K562 (cell line): ENCODE results near the gene MRAS. TPM values are rescaled to one million over a fixed set of nuclear protein-coding genes. Genes with fewer than 3 reads are reported as not detected.

Source experiments
- AFF4 ChIP-seq: sonication (generic); formaldehyde crosslinking; IDR thresholded peaks from 2 replicates; pipeline ENCODE4 v1.8.0; 2023; ENCODE audit warnings: mild to moderate bottlenecking, missing genetic modification reagents
- ATF6 ChIP-seq: sonication (generic); formaldehyde crosslinking; IDR thresholded peaks from 2 replicates; pipeline ENCODE4 v1.4.0; 2020; ENCODE audit warnings: mild to moderate bottlenecking, missing genetic modification reagents
- CBFA2T3 ChIP-seq: fragments of 450-650 bp; IDR thresholded peaks from 2 replicates; pipeline ENCODE4 v1.6.1; 2017
- CEBPG ChIP-seq, 3 experiments: fragments of 200-800 bp in 1 of 3; sonication (Bioruptor generic) in 1 of 3; sonication (generic) in 1 of 3; formaldehyde crosslinking in 1 of 3; IDR thresholded peaks in 2 of 3; conservative IDR thresholded peaks in 1 of 3; 2 replicates each; pipeline versions ENCODE4 v1.6.1 to v1.8.0; 2016 to 2022; ENCODE audit warnings: missing compliant biosample characterization in 2 of 3, missing genetic modification characterization in 2 of 3, mild to moderate bottlenecking in 1 of 3, missing genetic modification reagents in 1 of 3
- ELF1 ChIP-seq: fragments of 200-800 bp; sonication (Bioruptor generic); IDR thresholded peaks from 2 replicates; pipeline ENCODE4 v1.6.1; 2016; ENCODE audit warnings: missing genetic modification characterization, missing compliant biosample characterization
- EZH2 ChIP-seq: IDR thresholded peaks from 2 replicates; pipeline ENCODE4 v1.6.1; 2012; ENCODE audit warnings: low read depth, mild to moderate bottlenecking, inconsistent platforms, low read length, borderline replicate concordance
- GABPB2 ChIP-seq: fragments of 250-450 bp; sonication (Bioruptor Pico); conservative IDR thresholded peaks from 2 replicates; pipeline ENCODE4 v1.5.1; 2021; ENCODE audit warnings: mild to moderate bottlenecking
- ILF3 ChIP-seq: fragments of 450-650 bp; IDR thresholded peaks from 2 replicates; pipeline ENCODE4 v1.6.1; 2018; ENCODE audit warnings: antibody characterized with exemption, mild to moderate bottlenecking, moderate library complexity, borderline replicate concordance
- JUND ChIP-seq, 2 experiments: IDR thresholded peaks; 2 replicates in 1 of 2; 3 replicates in 1 of 2; pipeline ENCODE4 v1.6.1; 2011; ENCODE audit warnings: borderline replicate concordance in 2 of 2, low read depth in 2 of 2, low read length in 2 of 2, improper control_type of control experiment in 1 of 2, missing biosample characterization in 1 of 2, missing genetic modification characterization in 1 of 2, missing genetic modification reagents in 1 of 2
- L3MBTL2 ChIP-seq: fragments of 450-650 bp; IDR thresholded peaks from 2 replicates; pipeline ENCODE4 v1.6.1; 2016; ENCODE audit warnings: mild to moderate bottlenecking, moderate library complexity
- MBD1 ChIP-seq: fragments of 250-450 bp; sonication (Bioruptor Pico); IDR thresholded peaks from 2 replicates; pipeline ENCODE4 v1.8.0; 2022; ENCODE audit warnings: inconsistent platforms
- MTA1 ChIP-seq: fragments of 450-650 bp; IDR thresholded peaks from 2 replicates; pipeline ENCODE4 v1.6.1; 2017; ENCODE audit warnings: borderline replicate concordance
- SETDB1 ChIP-seq: IDR thresholded peaks from one replicate; pipeline ENCODE4 v1.6.1; 2012; ENCODE audit warnings: low read length, control low read depth, inconsistent platforms
- SNRNP70 ChIP-seq: fragments of 200-400 bp; formaldehyde crosslinking; optimal IDR thresholded peaks from 2 replicates; pipeline ENCODE3; 2017; ENCODE audit warnings: low read depth, low read length
- U2AF2 ChIP-seq: fragments of 200-400 bp; formaldehyde crosslinking; optimal IDR thresholded peaks from 2 replicates; pipeline ENCODE3; 2017; ENCODE audit warnings: low read depth, mild to moderate bottlenecking, low read length
- ZFX ChIP-seq: sonication (generic); formaldehyde crosslinking; IDR thresholded peaks from 2 replicates; pipeline ENCODE4 v1.8.0; 2022; ENCODE audit warnings: mild to moderate bottlenecking, missing genetic modification reagents, moderate library complexity
- ZNF165 ChIP-seq: fragments of 250-450 bp; sonication (Bioruptor Pico); IDR thresholded peaks from 2 replicates; pipeline ENCODE4 v1.4.0; 2020; ENCODE audit warnings: borderline replicate concordance
- ZNF511 ChIP-seq: sonication (generic); formaldehyde crosslinking; IDR thresholded peaks from 2 replicates; pipeline ENCODE4 v1.8.0; 2022; ENCODE audit warnings: mild to moderate bottlenecking, missing genetic modification reagents
- polyA plus RNA-seq, 8 experiments: library from polyadenylated mRNA; depleted of rRNA in 4 of 8; stranded (reverse) in 5 of 8; unstranded in 3 of 8; fragments of >200 nt; fragmentation: Nextera tagmentation in 2 of 8; fragmentation: Illumina TruSeq in 1 of 8; extraction: Ambion mirVana in 2 of 8; extraction: Trizol in 1 of 8; gene quantifications; 2 replicates each; pipeline versions ENCODE4 v1.2.1 to v1.2.3, GENCODE V29; 2011 to 2014; ENCODE audit warnings: inconsistent platforms in 1 of 8, missing spikeins in 1 of 8
- total RNA-seq, 7 experiments: library from RNA; depleted of rRNA in 6 of 7; stranded (reverse); fragments of >200 nt in 6 of 7; fragmentation: Illumina TruSeq in 2 of 7; extraction: Trizol in 2 of 7; gene quantifications; 2 replicates each; pipeline versions ENCODE4 v1.2.1 to v1.2.3, GENCODE V29; 2011 to 2021; ENCODE audit warnings: low replicate concordance in 1 of 7

Gene MRAS
- total and polyA plus RNA-seq, 9 of the 15 experiments (the other 6 are each of a cell fraction or from before 2014, with no cell fraction given) = 1.5 to 10.0 (median 5.0) TPM

- no peak for TF ChIP-seq ATF6
- TF ChIP-seq L3MBTL2 = peak; percentile 62
- TF ChIP-seq GABPB2 (CRISPR knock-in tag) = no peak
- no peak for TF ChIP-seq ZFX (CRISPR knock-in tag)
- no peak for TF ChIP-seq CEBPG (CRISPR knock-in tag; IDR thresholded peaks at IDR 0.05)
- no peak for TF ChIP-seq CEBPG (tag; conservative IDR thresholded peaks at IDR 0.05 in 1 of 2, IDR thresholded peaks at IDR 0.05 in 1 of 2)
- no peak for TF ChIP-seq SETDB1
- no peak for TF ChIP-seq ZNF165 (CRISPR knock-in tag)
- TF ChIP-seq AFF4 (CRISPR knock-in tag) = 0 out of 2 replicates have a peak, but pooled peaks have one; percentile 63
- no peak for TF ChIP-seq MTA1
- 0 out of 2 replicates have a peak, but pooled peaks have one; percentile 27 for TF ChIP-seq ELF1 (tag)
- TF ChIP-seq ILF3 = no peak
- TF ChIP-seq JUND (IDR thresholded peaks at IDR 0.05; ENCODE audit: borderline replicate concordance, low read depth, low read length) = no peak
- no peak; the same call in 2 of the 3 replicates for TF ChIP-seq JUND (tag; IDR thresholded peaks at IDR 0.05; ENCODE audit: borderline replicate concordance, low read depth, low read length)
- TF ChIP-seq SNRNP70 = no peak
- no peak for TF ChIP-seq CBFA2T3
- TF ChIP-seq ZNF511 (CRISPR knock-in tag) = no peak
- TF ChIP-seq U2AF2 = no peak
- no peak for TF ChIP-seq EZH2
- TF ChIP-seq MBD1 (CRISPR knock-in tag) = no peak
These were observed 19.0 kb upstream of the MRAS start, which contains the start of gene NME9 (continued) for GRCh38 chr3:138329127-138329983.
